IMR-90 (cell line): ENCODE data around the gene PDE6B. TPM values are rescaled to one million over a fixed set of nuclear protein-coding genes. Genes with fewer than 3 reads are reported as not detected.

Experiments
- ATAC-seq: fragments of 200-7000 bp; cut with Tn5 transposase; 2 replicates; pipeline ENCODE4 v1.9.1; 2020; ENCODE audit warnings: low read depth, mild to moderate bottlenecking, moderate library complexity
- BruUV-seq: library from RNA; stranded (reverse); fragments of 400-500 nt; replicated peaks from 2 replicates; lab custom pipeline; 2021; lab: Mats Ljungman, UMichigan
- CTCF ChIA-PET: fragments of 300-600 bp; formaldehyde crosslinking; extraction: SDS; loops from one replicate; lab custom pipeline; 2021; ENCODE audit warnings: antibody characterized with exemption; lab: Yijun Ruan, JAX
- POLR2A ChIA-PET: fragments of 300-600 bp; sonication (Branson Sonifier 250); formaldehyde crosslinking; loops from one replicate; lab custom pipeline; 2022; ENCODE audit warnings: antibody characterized with exemption; ENCODE audit not compliant: unreplicated experiment; lab: Charles Lee
- DNase-seq: peaks from one replicate; pipeline ENCODE4 v3.0.0; 2013
- H2AFZ ChIP-seq: replicated peaks from 2 replicates; pipeline ENCODE3; 2013; ENCODE audit warnings: low read length, mild to moderate bottlenecking; ENCODE audit not compliant: poor library complexity
- H2AK5ac ChIP-seq: 2 replicates; pipeline ENCODE4 v1.6.1; 2013; ENCODE audit warnings: low read depth, low read length, inconsistent platforms
- H2AK9ac ChIP-seq: replicated peaks from 2 replicates; pipeline ENCODE3; 2013; ENCODE audit warnings: mild to moderate bottlenecking, low read depth, low read length, moderate library complexity; ENCODE audit not compliant: poor library complexity
- H2BK120ac ChIP-seq: 2 replicates; pipeline ENCODE4 v1.6.1; 2013; ENCODE audit warnings: low read depth, low read length, inconsistent platforms
- H2BK15ac ChIP-seq: 3 replicates; pipeline ENCODE4 v1.6.1; 2013; ENCODE audit warnings: low read depth, low read length, inconsistent platforms
- H2BK20ac ChIP-seq: 2 replicates; pipeline ENCODE4 v1.6.1; 2013; ENCODE audit warnings: low read depth, mild to moderate bottlenecking, inconsistent platforms, low read length, moderate library complexity
- H2BK5ac ChIP-seq: 2 replicates; pipeline ENCODE4 v1.6.1; 2013; ENCODE audit warnings: mild to moderate bottlenecking, low read depth, low read length, inconsistent platforms; ENCODE audit not compliant: poor library complexity, severe bottlenecking
- H3K14ac ChIP-seq: replicated peaks from 2 replicates; pipeline ENCODE4 v1.6.1; 2013; ENCODE audit warnings: low read depth, low read length, inconsistent platforms
- H3K18ac ChIP-seq: 2 replicates; pipeline ENCODE4 v1.6.1; 2013; ENCODE audit warnings: low read depth, low read length, control low read depth
- H3K23ac ChIP-seq: 2 replicates; pipeline ENCODE4 v1.6.1; 2013; ENCODE audit warnings: low read depth, low read length, inconsistent platforms
- H3K27ac ChIP-seq: 2 replicates; pipeline ENCODE4 v1.5.1; 2013; ENCODE audit warnings: mild to moderate bottlenecking, control low read depth, low read length; ENCODE audit not compliant: insufficient read depth
- H3K27me3 ChIP-seq: 2 replicates; pipeline ENCODE4 v1.6.1; 2013; ENCODE audit warnings: low read length; ENCODE audit not compliant: control insufficient read depth, insufficient read depth
- H3K36me3 ChIP-seq: 2 replicates; pipeline ENCODE4 v1.6.1; 2013; ENCODE audit warnings: low read length, mixed read lengths; ENCODE audit not compliant: control insufficient read depth, insufficient read depth
- H3K4ac ChIP-seq: 2 replicates; pipeline ENCODE4 v1.6.1; 2013; ENCODE audit warnings: low read depth, low read length, inconsistent platforms
- H3K4me1 ChIP-seq: 2 replicates; pipeline ENCODE4 v1.6.1; 2013; ENCODE audit warnings: low read length, mixed read lengths; ENCODE audit not compliant: control insufficient read depth, insufficient read depth
- H3K4me2 ChIP-seq: 2 replicates; pipeline ENCODE4 v1.6.1; 2013; ENCODE audit warnings: low read depth, mild to moderate bottlenecking, control low read depth, low read length, moderate library complexity
- H3K4me3 ChIP-seq: 2 replicates; pipeline ENCODE4 v1.5.1; 2013; ENCODE audit warnings: low read depth, mild to moderate bottlenecking, control low read depth, low read length, moderate library complexity; ENCODE audit not compliant: insufficient read depth
- H3K56ac ChIP-seq: 2 replicates; pipeline ENCODE4 v1.6.1; 2013; ENCODE audit warnings: low read length, inconsistent platforms; ENCODE audit not compliant: insufficient read depth; ENCODE audit errors: extremely low read depth
- H3K79me1 ChIP-seq, 2 experiments: 2 replicates each; pipeline ENCODE4 v1.6.1; 2013; ENCODE audit warnings: low read length in 2 of 2, inconsistent platforms in 1 of 2, low read depth in 1 of 2
- H3K9ac ChIP-seq: 2 replicates; pipeline ENCODE4 v1.6.1; 2013; ENCODE audit warnings: low read depth, low read length, control low read depth
- H3K9me1 ChIP-seq: 2 replicates; pipeline ENCODE4 v1.6.1; 2013; ENCODE audit warnings: low read length, inconsistent platforms; ENCODE audit not compliant: insufficient read depth
- H3K9me3 ChIP-seq: 2 replicates; pipeline ENCODE4 v1.6.1; 2013; ENCODE audit warnings: low read length; ENCODE audit not compliant: control insufficient read depth, insufficient read depth
- H4K20me1 ChIP-seq: 2 replicates; pipeline ENCODE4 v1.6.1; 2013; ENCODE audit warnings: low read length, inconsistent platforms; ENCODE audit not compliant: insufficient read depth
- H4K5ac ChIP-seq: 2 replicates; pipeline ENCODE4 v1.6.1; 2013; ENCODE audit warnings: mild to moderate bottlenecking, low read depth, low read length, control low read depth
- H4K8ac ChIP-seq, 2 experiments: 2 replicates each; pipeline ENCODE4 v1.6.1; 2013; ENCODE audit warnings: low read depth in 2 of 2, low read length in 2 of 2, control low read depth in 1 of 2, inconsistent platforms in 1 of 2
- H4K91ac ChIP-seq: 2 replicates; pipeline ENCODE4 v1.6.1; 2013; ENCODE audit warnings: low read depth, low read length, inconsistent platforms; ENCODE audit not compliant: insufficient read depth
- MXI1 ChIP-seq: IDR thresholded peaks from 2 replicates; pipeline ENCODE4 v1.6.1; 2012; ENCODE audit warnings: low read depth, mild to moderate bottlenecking, low read length, moderate library complexity, borderline replicate concordance
- NFE2L2 ChIP-seq: fragments of 150-350 bp; IDR thresholded peaks from 2 replicates; pipeline ENCODE4 v1.6.1; 2016; ENCODE audit warnings: low read depth, mild to moderate bottlenecking, low read length
- WGBS, 2 experiments: methylation state at CpG; one replicate each; pipeline versions ENCODE4 v1.1.5 to v1.1.7; 2013; ENCODE audit warnings: missing lambda C conversion rate in 2 of 2; ENCODE audit not compliant: insufficient read length in 1 of 2; ENCODE audit errors: extremely low coverage in 2 of 2; 5-methylcytosine and 5-hydroxymethylcytosine counted together
- dilution Hi-C: fragments of 300-500 bp; cut with HindIII; formaldehyde crosslinking; loops from one replicate; pipeline ENCODE4 v1.14.3; 2018; ENCODE audit warnings: low sequenced_read_pairs; ENCODE audit not compliant: unreplicated experiment
- in situ Hi-C: fragments of 300-500 bp; cut with MboI; formaldehyde crosslinking; loops from 3 replicates; pipeline ENCODE4 v1.14.3; 2019; ENCODE audit warnings: low sequenced_read_pairs, inconsistent platforms, mixed read lengths
- intact Hi-C: fragments of 100-400 bp; cut with micrococcal nuclease; formaldehyde crosslinking; loops from 2 replicates; pipeline ENCODE4 v1.10.0; 2022
- polyA plus RNA-seq, 3 experiments: library from polyadenylated mRNA; depleted of rRNA; stranded (reverse); fragments of >200 nt; gene quantifications; 2 replicates each; pipeline ENCODE4 v1.2.3, GENCODE V29; 2012; ENCODE audit warnings: low replicate concordance in 1 of 3
- total RNA-seq: library from RNA; depleted of rRNA; stranded (reverse); fragments of >200 nt; gene quantifications from 2 replicates; pipeline ENCODE4 v1.2.3, GENCODE V29; 2012

PDE6B gene
- total and polyA plus RNA-seq, 2 of the 4 experiments (the other 2 are of a cell fraction), result under 0.01 TPM; not detected in 1

GRCh38 chr4:687971-688853, 62.8 kb downstream of the PDE6B start:
- peak overlapping the region; percentile 49 for H3K4ac ChIP-seq
- peak overlapping the region; percentile 37; the same call in 1 of the 2 replicates for H3K23ac ChIP-seq
- ChIA-PET CTCF (no interaction called here), POLR2A (interaction anchor here (1.1 kb wide), 1 partner anchor 12 kb away, joined by 11 read pairs; no protein-coding TSS in a partner anchor)
- no peaks in the 10 kb centered on the region for H4K20me1 ChIP-seq
- no peak for DNase-seq
- peaks cover 9% of the 10 kb centered on the region for H3K9me1 ChIP-seq
- no peak overlapping the region for H3K4me2 ChIP-seq
- TF ChIP-seq NFE2L2 (peak; percentile 53; the same call in 1 of the 2 replicates), MXI1 (no peak)
- peaks cover 12% of the 10 kb centered on the region for H3K4me1 ChIP-seq
- H3K79me1 ChIP-seq, result peaks cover 0 to 4% of the 10 kb centered on the region in 2 experiments; a peak in 1 of 4 replicates
- in situ Hi-C loops, result no loop called here
- no peaks in the 10 kb centered on the region for H3K36me3 ChIP-seq
- no peak overlapping the region for H3K4me3 ChIP-seq
- H3K27ac ChIP-seq, result no peak overlapping the region; the same call in 1 of the 2 replicates
- dilution Hi-C loops, result no loop called here
- BruUV-seq, result no TSS peak
- peak overlapping the region in 1 of 2 experiments; percentile 77; a peak in 2 of 4 replicates for H4K8ac ChIP-seq
- H2BK20ac ChIP-seq, result peak overlapping the region; percentile 71
- peak overlapping the region; percentile 72; the same call in 1 of the 2 replicates for H4K5ac ChIP-seq
- peak overlapping the region; percentile 60; the same call in 1 of the 2 replicates for H2BK120ac ChIP-seq
- H2AK5ac ChIP-seq, result peak overlapping the region; percentile 65
- H2BK5ac ChIP-seq, result peak overlapping the region; percentile 89
- 88% methylated on average over 8 of the region's 26 CpGs; no CpG with 5 or more reads in 1 of the 2 experiments for WGBS, 2 experiments
- peak overlapping the region; percentile 97 for H2AK9ac ChIP-seq
- no peak overlapping the region for H3K9ac ChIP-seq
- H3K9me3 ChIP-seq, result no peaks in the 10 kb centered on the region
- intact Hi-C loops, result no loop called here
- no peak overlapping the region for H3K56ac ChIP-seq
- no peak overlapping the region for H2BK15ac ChIP-seq
- H2AFZ ChIP-seq, result peak overlapping the region; percentile 72
- H3K14ac ChIP-seq, result peak overlapping the region; percentile 94
- H3K18ac ChIP-seq, result 0 out of 2 replicates have a peak overlapping the region, but pooled peaks have one; percentile 63
- H4K91ac ChIP-seq, result peak overlapping the region; percentile 78
- peaks cover 5% of the 10 kb centered on the region; the same call in 1 of the 2 replicates for H3K27me3 ChIP-seq
- ATAC-seq, result no peak
